Subcutaneous abdominal adipose tissue (tissue), 5 donors: ENCODE data around the gene PPP1R16B.
"Not testable (repeated sequence)": the region's sequence is repeated elsewhere in the genome, so short reads cannot be mapped to it uniquely, and the experiment has no call there.

Experiments used
- H3K27ac ChIP-seq: one replicate; pipeline ENCODE4 v1.7.0; 2013; ENCODE audit warnings: low read depth, mild to moderate bottlenecking, inconsistent platforms, low read length, moderate library complexity
- H3K27me3 ChIP-seq, 5 donors: one replicate each; pipeline ENCODE4 v1.7.0; 2013; ENCODE audit warnings: low read length in 5 of 5, inconsistent platforms in 1 of 5; ENCODE audit not compliant: control insufficient read depth in 5 of 5, insufficient read depth in 4 of 5
- H3K36me3 ChIP-seq, 5 donors: one replicate each; pipeline ENCODE4 v1.7.0; 2013; ENCODE audit warnings: low read length in 5 of 5; ENCODE audit not compliant: control insufficient read depth in 5 of 5, insufficient read depth in 5 of 5
- H3K4me1 ChIP-seq, 5 donors: one replicate each; pipeline ENCODE4 v1.7.0; 2013; ENCODE audit warnings: low read length in 5 of 5, mild to moderate bottlenecking in 3 of 5, moderate library complexity in 1 of 5; ENCODE audit not compliant: control insufficient read depth in 5 of 5, insufficient read depth in 5 of 5
- H3K4me3 ChIP-seq, 5 donors: one replicate each; pipeline ENCODE4 v1.7.0; 2013; ENCODE audit warnings: low read length in 5 of 5, low read depth in 1 of 5
- H3K9ac ChIP-seq, 5 donors: one replicate each; pipeline ENCODE4 v1.7.0; 2013; ENCODE audit warnings: low read length in 5 of 5, mild to moderate bottlenecking in 4 of 5, moderate library complexity in 3 of 5
- H3K9me3 ChIP-seq, 5 donors: one replicate each; pipeline ENCODE4 v1.7.0; 2013; ENCODE audit warnings: low read length in 5 of 5; ENCODE audit not compliant: control insufficient read depth in 5 of 5
- donor health status: healthy.
- donor health status: healthy.
- donor health status: healthy.
- donor health status: healthy.
- donor health status: healthy.

The PPP1R16B gene

GRCh38 chr20:38947931-38948362 is 142.4 kb downstream of the PPP1R16B start:
- H3K9me3 ChIP-seq = no peaks in the 10 kb centered on the region
- H3K4me3 ChIP-seq = no peak overlapping the region
- peaks cover 0 to 3% (median 0%) of the 10 kb centered on the region in 5 donors for H3K36me3 ChIP-seq
- H3K4me1 ChIP-seq = no peaks in the 10 kb centered on the region
- H3K27me3 ChIP-seq = no peaks in the 10 kb centered on the region
- no peak overlapping the region for H3K27ac ChIP-seq
- no peak overlapping the region for H3K9ac ChIP-seq

GRCh38 chr20:38950254-38950653 is 144.8 kb downstream of the PPP1R16B start:
- no peak overlapping the region for H3K27ac ChIP-seq
- peaks cover 0 to 3% (median 0%) of the 10 kb centered on the region in 5 donors for H3K36me3 ChIP-seq
- H3K4me1 ChIP-seq = no peaks in the 10 kb centered on the region

GRCh38 chr20:38951611-38952010 is 146.1 kb downstream of the PPP1R16B start:
- no peak overlapping the region for H3K4me3 ChIP-seq
- no peak overlapping the region for H3K9ac ChIP-seq
- no peaks in the 10 kb centered on the region for H3K27me3 ChIP-seq
- H3K36me3 ChIP-seq = peaks cover 0 to 3% (median 0%) of the 10 kb centered on the region in 5 donors
- H3K27ac ChIP-seq = no peak overlapping the region
- H3K9me3 ChIP-seq = no peaks in the 10 kb centered on the region
- no peaks in the 10 kb centered on the region for H3K4me1 ChIP-seq

More at GRCh38 chr20:38950254-38950653, 144.8 kb downstream of the PPP1R16B start:
- H3K9ac ChIP-seq = no peak overlapping the region
- H3K27me3 ChIP-seq = no peaks in the 10 kb centered on the region
- no peaks in the 10 kb centered on the region for H3K9me3 ChIP-seq
- H3K4me3 ChIP-seq = no peak overlapping the region

- H3K36me3 ChIP-seq = peaks cover 0 to 3% (median 0%) of the 10 kb centered on the region in 5 donors
- no peak overlapping the region for H3K27ac ChIP-seq
- H3K9me3 ChIP-seq = no peaks in the 10 kb centered on the region
These were observed 146.7 kb downstream of the PPP1R16B start for GRCh38 chr20:38952153-38952552.

GRCh38 chr20:38953630-38954340 is 148.3 kb downstream of the PPP1R16B start:
- Histone ChIP-seq H3K27ac (no peak overlapping the region), H3K9me3 (no peaks in the 10 kb centered on the region), H3K9ac (no peak overlapping the region), H3K4me3 (no peak overlapping the region), H3K27me3 (no peaks in the 10 kb centered on the region), H3K36me3 (peaks cover 0 to 3% (median 0%) of the 10 kb centered on the region in 5 donors), H3K4me1 (no peaks in the 10 kb centered on the region)

More at GRCh38 chr20:38952153-38952552, 146.7 kb downstream of the PPP1R16B start:
- H3K27me3 ChIP-seq = no peaks in the 10 kb centered on the region
- H3K9ac ChIP-seq = no peak overlapping the region
- no peaks in the 10 kb centered on the region for H3K4me1 ChIP-seq
- no peak overlapping the region for H3K4me3 ChIP-seq

- Histone ChIP-seq H3K36me3 (no peaks in the 10 kb centered on the region), H3K4me3 (no peak overlapping the region), H3K9me3 (no peaks in the 10 kb centered on the region), H3K27ac (no peak overlapping the region), H3K27me3 (no peaks in the 10 kb centered on the region), H3K4me1 (peaks cover 0 to 8% (median 5%) of the 10 kb centered on the region in 5 donors), H3K9ac (no peak overlapping the region)
These were observed 151.9 kb downstream of the PPP1R16B start for GRCh38 chr20:38957235-38957876.

GRCh38 chr20:38957915-38958485 is 152.5 kb downstream of the PPP1R16B start:
- Histone ChIP-seq H3K27me3 (no peaks in the 10 kb centered on the region), H3K9me3 (no peaks in the 10 kb centered on the region), H3K4me3 (no peak overlapping the region), H3K4me1 (peaks cover 0 to 14% (median 11%) of the 10 kb centered on the region in 5 donors), H3K36me3 (no peaks in the 10 kb centered on the region), H3K27ac (no peak overlapping the region), H3K9ac (no peak overlapping the region)

GRCh38 chr20:38960187-38960687 is 154.7 kb downstream of the PPP1R16B start:
- H3K36me3 ChIP-seq, H3K27me3 ChIP-seq, H3K4me3 ChIP-seq, H3K9ac ChIP-seq, H3K27ac ChIP-seq, H3K9me3 ChIP-seq: not testable (repeated sequence)
- peaks cover 0 to 17% (median 14%) of the 10 kb centered on the region in 5 donors for H3K4me1 ChIP-seq

- Histone ChIP-seq H3K9ac (peak overlapping the region; percentile 26 to 72 (median 63)), H3K27me3 (no peaks in the 10 kb centered on the region), H3K36me3 (peaks cover 0 to 7% (median 0%) of the 10 kb centered on the region in 5 donors), H3K27ac (peak overlapping the region; percentile 57), H3K4me1 (peaks cover 0 to 17% (median 14%) of the 10 kb centered on the region in 5 donors), H3K4me3 (peak overlapping the region; percentile 94 to 97 (median 96)), H3K9me3 (no peaks in the 10 kb centered on the region)
These were observed 156.1 kb downstream of the PPP1R16B start for GRCh38 chr20:38961530-38962043.
